ENCODE data around the gene GATB. TPM values are rescaled to one million over a fixed set of nuclear protein-coding genes. Genes with fewer than 3 reads are reported as not detected.

GATB gene
- total and polyA plus RNA-seq, 2 donors (not counting 3 experiments of a cell fraction or from before 2014, with no cell fraction given) = 14.4 to 17.7 TPM

GRCh38 chr4:151626228-151626627 is 134.6 kb downstream of the GATB start:
- H3K4me2 ChIP-seq (ENCODE audit: insufficient read depth, low read length) = no peak overlapping the region
- no peaks in the 10 kb centered on the region for H3K36me3 ChIP-seq (ENCODE audit: control insufficient read depth in 2 of 2, extremely low read depth in 1 of 2, insufficient read depth in 2 of 2, low read length in 2 of 2)
- H2AFZ ChIP-seq (ENCODE audit: low read depth, low read length) = no peak overlapping the region
- no peaks in the 10 kb centered on the region for H3K9me1 ChIP-seq (replicated peaks; ENCODE audit: control insufficient read depth, extremely low read depth, insufficient read depth, low read length)
- H3K9ac ChIP-seq (replicated peaks; ENCODE audit: extremely low read depth, insufficient read depth, low read length) = no peak overlapping the region
- intact Hi-C loops (cut with micrococcal nuclease) = no loop called here
- no peak for DNase-seq (ENCODE audit: low read depth, low spot score)
- FAIRE-seq = no peak
- H3K27ac ChIP-seq (ENCODE audit: insufficient read depth, low read depth, low read length) = no peak overlapping the region
- peaks cover 4 to 9% of the 10 kb centered on the region in 2 experiments for H3K27me3 ChIP-seq (ENCODE audit: control insufficient read depth in 2 of 2, insufficient read depth in 2 of 2, low read length in 2 of 2)
- H3K4me3 ChIP-seq (replicated peaks in 1 of 3; ENCODE audit: insufficient read depth in 1 of 3, low read depth in 1 of 3, low read length in 3 of 3) = no peak overlapping the region
- TF ChIP-seq MAX (IDR thresholded peaks at IDR 0.05; ENCODE audit: insufficient read depth, insufficient read length) = no peak
- no peak for TF ChIP-seq GATA2 (IDR thresholded peaks at IDR 0.05; ENCODE audit: insufficient read depth, insufficient read length, low read depth, low read length)
- TF ChIP-seq, protein P1, sequence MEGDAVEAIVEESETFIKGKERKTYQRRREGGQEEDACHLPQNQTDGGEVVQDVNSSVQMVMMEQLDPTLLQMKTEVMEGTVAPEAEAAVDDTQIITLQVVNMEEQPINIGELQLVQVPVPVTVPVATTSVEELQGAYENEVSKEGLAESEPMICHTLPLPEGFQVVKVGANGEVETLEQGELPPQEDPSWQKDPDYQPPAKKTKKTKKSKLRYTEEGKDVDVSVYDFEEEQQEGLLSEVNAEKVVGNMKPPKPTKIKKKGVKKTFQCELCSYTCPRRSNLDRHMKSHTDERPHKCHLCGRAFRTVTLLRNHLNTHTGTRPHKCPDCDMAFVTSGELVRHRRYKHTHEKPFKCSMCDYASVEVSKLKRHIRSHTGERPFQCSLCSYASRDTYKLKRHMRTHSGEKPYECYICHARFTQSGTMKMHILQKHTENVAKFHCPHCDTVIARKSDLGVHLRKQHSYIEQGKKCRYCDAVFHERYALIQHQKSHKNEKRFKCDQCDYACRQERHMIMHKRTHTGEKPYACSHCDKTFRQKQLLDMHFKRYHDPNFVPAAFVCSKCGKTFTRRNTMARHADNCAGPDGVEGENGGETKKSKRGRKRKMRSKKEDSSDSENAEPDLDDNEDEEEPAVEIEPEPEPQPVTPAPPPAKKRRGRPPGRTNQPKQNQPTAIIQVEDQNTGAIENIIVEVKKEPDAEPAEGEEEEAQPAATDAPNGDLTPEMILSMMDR (IDR thresholded peaks at IDR 0.05; ENCODE audit: extremely low read depth in 1 of 2, insufficient read depth in 1 of 2, low read depth in 1 of 2, low read length in 2 of 2) = no peak
- TF ChIP-seq EZH2 (IDR thresholded peaks at IDR 0.05; ENCODE audit: borderline replicate concordance, low read depth, low read length, severe bottlenecking) = no peak
- no peak for TF ChIP-seq POLR2AphosphoS5 (IDR thresholded peaks at IDR 0.05; ENCODE audit: insufficient read depth, low read depth, low read length)
- no peak for TF ChIP-seq MYC (IDR thresholded peaks at IDR 0.05; ENCODE audit: low read depth, low read length)
- TF ChIP-seq POLR2A (IDR thresholded peaks at IDR 0.05; ENCODE audit: low read depth, low read length) = no peak
- no peak for TF ChIP-seq FOS (IDR thresholded peaks at IDR 0.05; ENCODE audit: borderline replicate concordance, insufficient read depth, low read length)
- no peak for TF ChIP-seq JUN (IDR thresholded peaks at IDR 0.05; ENCODE audit: borderline replicate concordance, insufficient read depth, insufficient read length, low read depth)
- CTCF ChIA-PET = interaction anchor here (1.3 kb wide), 1 partner anchor 14 kb away, joined by 5 read pairs; no protein-coding TSS in a partner anchor
- no peaks in the 10 kb centered on the region for H3K79me2 ChIP-seq (ENCODE audit: control insufficient read depth, insufficient read depth, low read length)
- H4K20me1 ChIP-seq (replicated peaks; ENCODE audit: control insufficient read depth, extremely low read depth, insufficient read depth, low read length) = no peaks in the 10 kb centered on the region
- no TSS peak for BruUV-seq (replicated peaks)
- dilution Hi-C loops (cut with MboI; ENCODE audit: extremely low pct_ligation_motif_present, low sequenced_read_pairs) = no loop called here
- POLR2A ChIA-PET = no interaction called here
- peaks cover 3% of the 10 kb centered on the region for H3K4me1 ChIP-seq (ENCODE audit: control insufficient read depth, extremely low read depth, insufficient read depth, low read length)
- H3K9me3 ChIP-seq (replicated peaks; ENCODE audit: control insufficient read depth, insufficient read depth, low read length) = no peaks in the 10 kb centered on the region
